ENCODE results near the gene DDX10. TPM values are rescaled to one million over a fixed set of nuclear protein-coding genes. Genes with fewer than 3 reads are reported as not detected.

DDX10 gene
- total RNA-seq, 1 experiment from 2014 or later, result 72.2 TPM

DNA sequence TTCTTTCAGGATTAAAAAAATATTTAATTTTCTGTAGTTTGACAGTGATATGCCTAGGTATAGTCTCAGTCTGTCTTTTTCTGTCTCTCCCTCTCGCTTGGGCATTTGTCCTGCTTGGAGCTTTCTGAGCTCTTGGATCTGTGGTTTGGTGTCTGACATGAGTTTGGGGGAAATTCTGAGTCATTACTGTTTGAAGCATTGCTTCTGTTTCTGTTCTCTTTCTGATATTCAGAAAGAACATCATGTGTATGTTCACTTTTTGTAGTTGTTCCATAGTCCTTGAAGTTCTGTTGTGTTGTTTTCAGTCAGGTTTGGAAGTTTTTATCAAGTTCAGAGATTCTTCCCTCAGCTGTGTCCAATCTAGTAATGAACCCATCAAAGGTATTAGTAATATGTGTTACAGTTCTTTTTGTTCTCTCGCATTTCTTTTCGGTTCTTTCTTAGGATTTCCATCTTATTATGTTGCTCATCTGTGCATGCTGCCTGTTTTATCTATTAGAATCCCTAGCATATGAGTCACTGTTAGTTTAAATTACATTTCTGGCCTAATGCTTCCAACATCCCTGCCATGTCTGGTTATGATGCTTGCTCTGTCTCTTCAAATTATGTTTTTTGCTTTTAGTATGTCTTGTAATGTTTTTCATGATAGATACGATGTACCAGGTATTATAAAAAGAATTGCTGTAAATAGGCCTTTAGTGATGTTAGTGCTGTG lies 48.4 kb downstream of the DDX10 start:
- POLR2A ChIA-PET (ENCODE audit: low non-redundant PET), result no interaction called here
- intact Hi-C loops (cut with micrococcal nuclease; ENCODE audit: unreplicated experiment), result no loop called here
- CTCF ChIA-PET, result no interaction called here
- BruUV-seq (replicated peaks), result no TSS peak
- Histone ChIP-seq H3K27ac (ENCODE audit: low read depth, low read length, poor library complexity, severe bottlenecking) (no peak overlapping the region), H3K36me3 (ENCODE audit: insufficient read depth, low read length, poor library complexity, severe bottlenecking) (peaks cover 29% of the 10 kb centered on the region), H3K9me3 (ENCODE audit: low read depth, low read length, poor library complexity, severe bottlenecking) (peaks cover 11% of the 10 kb centered on the region), H3K4me1 (ENCODE audit: insufficient read depth, low read length, poor library complexity, severe bottlenecking) (no peaks in the 10 kb centered on the region), H3K27me3 (replicated peaks; ENCODE audit: insufficient read depth, low read depth, low read length, poor library complexity) (no peaks in the 10 kb centered on the region), H3K4me3 (ENCODE audit: low read depth, low read length, poor library complexity, severe bottlenecking) (no peak overlapping the region)
- DNase-seq (ENCODE audit: low spot score), result no peak
- no peak for TF ChIP-seq EZH2 (IDR thresholded peaks at IDR 0.05; ENCODE audit: borderline replicate concordance, low read depth, low read length, poor library complexity, severe bottlenecking)
- TF ChIP-seq, protein P1, sequence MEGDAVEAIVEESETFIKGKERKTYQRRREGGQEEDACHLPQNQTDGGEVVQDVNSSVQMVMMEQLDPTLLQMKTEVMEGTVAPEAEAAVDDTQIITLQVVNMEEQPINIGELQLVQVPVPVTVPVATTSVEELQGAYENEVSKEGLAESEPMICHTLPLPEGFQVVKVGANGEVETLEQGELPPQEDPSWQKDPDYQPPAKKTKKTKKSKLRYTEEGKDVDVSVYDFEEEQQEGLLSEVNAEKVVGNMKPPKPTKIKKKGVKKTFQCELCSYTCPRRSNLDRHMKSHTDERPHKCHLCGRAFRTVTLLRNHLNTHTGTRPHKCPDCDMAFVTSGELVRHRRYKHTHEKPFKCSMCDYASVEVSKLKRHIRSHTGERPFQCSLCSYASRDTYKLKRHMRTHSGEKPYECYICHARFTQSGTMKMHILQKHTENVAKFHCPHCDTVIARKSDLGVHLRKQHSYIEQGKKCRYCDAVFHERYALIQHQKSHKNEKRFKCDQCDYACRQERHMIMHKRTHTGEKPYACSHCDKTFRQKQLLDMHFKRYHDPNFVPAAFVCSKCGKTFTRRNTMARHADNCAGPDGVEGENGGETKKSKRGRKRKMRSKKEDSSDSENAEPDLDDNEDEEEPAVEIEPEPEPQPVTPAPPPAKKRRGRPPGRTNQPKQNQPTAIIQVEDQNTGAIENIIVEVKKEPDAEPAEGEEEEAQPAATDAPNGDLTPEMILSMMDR (conservative IDR thresholded peaks at IDR 0.05; ENCODE audit: low read depth, low read length), result no peak

DNA sequence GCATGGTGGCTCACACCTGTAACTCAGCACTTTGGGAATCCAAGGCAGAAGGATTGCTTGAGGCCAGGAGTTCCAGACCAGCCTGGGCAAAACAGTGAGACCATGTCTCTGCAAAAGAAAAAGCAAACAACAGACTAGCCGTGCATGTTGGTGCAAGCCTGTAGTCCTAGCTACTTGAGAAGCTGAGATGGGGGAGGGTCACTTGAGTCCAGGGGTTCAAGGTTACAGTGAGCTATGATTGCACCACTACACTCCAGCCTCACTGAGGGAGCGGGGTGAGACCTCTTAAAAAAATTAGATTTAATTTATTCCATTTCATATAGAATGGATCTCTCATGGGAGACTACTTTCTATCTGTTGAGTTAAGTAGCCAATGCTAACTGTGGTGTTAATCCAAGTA lies 50.4 kb downstream of the DDX10 start:
- ChIA-PET POLR2A (ENCODE audit: low non-redundant PET) (no interaction called here), CTCF (no interaction called here)
- H3K9me3 ChIP-seq (ENCODE audit: low read depth, low read length, poor library complexity, severe bottlenecking), result no peaks in the 10 kb centered on the region
- no peaks in the 10 kb centered on the region for H3K27me3 ChIP-seq (replicated peaks; ENCODE audit: insufficient read depth, low read depth, low read length, poor library complexity)
- peaks cover 7% of the 10 kb centered on the region for H3K4me1 ChIP-seq (ENCODE audit: insufficient read depth, low read length, poor library complexity, severe bottlenecking)
- no peak for TF ChIP-seq EZH2 (IDR thresholded peaks at IDR 0.05; ENCODE audit: borderline replicate concordance, low read depth, low read length, poor library complexity, severe bottlenecking)
- TF ChIP-seq, protein P1 (conservative IDR thresholded peaks at IDR 0.05; ENCODE audit: low read depth, low read length), result no peak
- intact Hi-C loops (cut with micrococcal nuclease; ENCODE audit: unreplicated experiment), result no loop called here
- no peak for DNase-seq (ENCODE audit: low spot score)
- no peak overlapping the region for H3K4me3 ChIP-seq (ENCODE audit: low read depth, low read length, poor library complexity, severe bottlenecking)
- H3K27ac ChIP-seq (ENCODE audit: low read depth, low read length, poor library complexity, severe bottlenecking), result no peak overlapping the region
- no TSS peak for BruUV-seq (replicated peaks)
- H3K36me3 ChIP-seq (ENCODE audit: insufficient read depth, low read length, poor library complexity, severe bottlenecking), result peaks cover 16% of the 10 kb centered on the region

DNA sequence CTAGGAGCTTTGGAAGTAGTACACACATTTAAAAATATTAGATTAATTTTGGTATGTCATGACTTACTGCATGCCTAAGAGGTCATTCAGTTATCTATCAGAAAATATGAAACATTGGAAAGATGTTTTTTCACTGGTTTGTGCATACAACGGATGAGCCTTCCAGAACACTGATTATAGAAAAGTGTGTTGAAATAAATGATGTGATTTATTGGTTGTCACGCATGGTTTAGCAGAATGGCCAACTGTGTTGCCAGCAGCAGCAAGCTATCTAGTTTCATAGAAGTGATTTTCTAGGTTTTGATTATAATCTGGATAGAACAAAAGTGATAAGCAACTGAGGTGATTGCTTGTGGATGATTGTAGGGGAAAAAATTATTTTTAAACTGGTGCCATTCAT lies 53.6 kb downstream of the DDX10 start:
- CTCF ChIA-PET, result no interaction called here
- no peaks in the 10 kb centered on the region for H3K9me3 ChIP-seq (ENCODE audit: low read depth, low read length, poor library complexity, severe bottlenecking)
- BruUV-seq (replicated peaks), result no TSS peak
- H3K27ac ChIP-seq (ENCODE audit: low read depth, low read length, poor library complexity, severe bottlenecking), result no peak overlapping the region
- intact Hi-C loops (cut with micrococcal nuclease; ENCODE audit: unreplicated experiment), result no loop called here
- H3K4me1 ChIP-seq (ENCODE audit: insufficient read depth, low read length, poor library complexity, severe bottlenecking), result peaks cover 7% of the 10 kb centered on the region
- H3K36me3 ChIP-seq (ENCODE audit: insufficient read depth, low read length, poor library complexity, severe bottlenecking), result peaks cover 3% of the 10 kb centered on the region
- H3K4me3 ChIP-seq (ENCODE audit: low read depth, low read length, poor library complexity, severe bottlenecking), result no peak overlapping the region
- no peak for TF ChIP-seq EZH2 (IDR thresholded peaks at IDR 0.05; ENCODE audit: borderline replicate concordance, low read depth, low read length, poor library complexity, severe bottlenecking)
- TF ChIP-seq, protein P1 (conservative IDR thresholded peaks at IDR 0.05; ENCODE audit: low read depth, low read length), result no peak
- peak; percentile 38 for DNase-seq (ENCODE audit: low spot score)
- H3K27me3 ChIP-seq (replicated peaks; ENCODE audit: insufficient read depth, low read depth, low read length, poor library complexity), result no peaks in the 10 kb centered on the region
- POLR2A ChIA-PET (ENCODE audit: low non-redundant PET), result no interaction called here

All from A673 (cell line).